BE2C (cell line): ENCODE measurements around the gene ADAMTS17.

ENCODE experiments used
- DNase-seq: peaks from one replicate; pipeline ENCODE4 v3.0.0-alpha.2; 2020
- H3K27me3 ChIP-seq: fragments of 250-450 bp; sonication (Bioruptor Pico); 2 replicates; pipeline ENCODE4 v1.5.1; 2020; ENCODE audit warnings: mild to moderate bottlenecking
- H3K36me3 ChIP-seq: fragments of 250-450 bp; sonication (Bioruptor Pico); 2 replicates; pipeline ENCODE4 v1.5.1; 2020; ENCODE audit warnings: mild to moderate bottlenecking
- H3K4me1 ChIP-seq: fragments of 250-450 bp; sonication (Bioruptor Pico); 2 replicates; pipeline ENCODE4 v1.5.1; 2020
- H3K4me3 ChIP-seq: 2 replicates; pipeline ENCODE4 v1.5.1; 2011; ENCODE audit warnings: low read depth, low read length
- H3K9me3 ChIP-seq: fragments of 250-450 bp; sonication (Bioruptor Pico); 2 replicates; pipeline ENCODE4 v1.5.1; 2020
- CTCF ChIP-seq: IDR thresholded peaks from 2 replicates; pipeline ENCODE4 v1.5.1; 2012; ENCODE audit warnings: mild to moderate bottlenecking, low read depth, low read length

ADAMTS17 gene

GRCh38 chr15:100224206-100225185 lies 117.3 kb downstream of the ADAMTS17 start:
- H3K27me3 ChIP-seq: no peaks in the 10 kb centered on the region
- no peaks in the 10 kb centered on the region; the same call in 1 of the 2 replicates for H3K4me1 ChIP-seq
- no peak overlapping the region for H3K4me3 ChIP-seq
- DNase-seq: no peak
- no peaks in the 10 kb centered on the region for H3K36me3 ChIP-seq
- H3K9me3 ChIP-seq: no peaks in the 10 kb centered on the region
- TF ChIP-seq CTCF: no peak

- Histone ChIP-seq H3K27me3 (no peaks in the 10 kb centered on the region), H3K4me3 (no peak overlapping the region), H3K36me3 (no peaks in the 10 kb centered on the region), H3K4me1 (no peaks in the 10 kb centered on the region; the same call in 1 of the 2 replicates), H3K9me3 (no peaks in the 10 kb centered on the region)
- no peak for TF ChIP-seq CTCF
- no peak for DNase-seq
Measured at GRCh38 chr15:100222349-100222715, 119.4 kb downstream of the ADAMTS17 start.

- Histone ChIP-seq H3K36me3 (no peaks in the 10 kb centered on the region), H3K9me3 (no peaks in the 10 kb centered on the region), H3K4me3 (no peak overlapping the region), H3K4me1 (no peaks in the 10 kb centered on the region; the same call in 1 of the 2 replicates), H3K27me3 (no peaks in the 10 kb centered on the region)
- TF ChIP-seq CTCF: no peak
- DNase-seq: no peak
Measured at GRCh38 chr15:100221471-100222348, 120.1 kb downstream of the ADAMTS17 start.

DNA sequence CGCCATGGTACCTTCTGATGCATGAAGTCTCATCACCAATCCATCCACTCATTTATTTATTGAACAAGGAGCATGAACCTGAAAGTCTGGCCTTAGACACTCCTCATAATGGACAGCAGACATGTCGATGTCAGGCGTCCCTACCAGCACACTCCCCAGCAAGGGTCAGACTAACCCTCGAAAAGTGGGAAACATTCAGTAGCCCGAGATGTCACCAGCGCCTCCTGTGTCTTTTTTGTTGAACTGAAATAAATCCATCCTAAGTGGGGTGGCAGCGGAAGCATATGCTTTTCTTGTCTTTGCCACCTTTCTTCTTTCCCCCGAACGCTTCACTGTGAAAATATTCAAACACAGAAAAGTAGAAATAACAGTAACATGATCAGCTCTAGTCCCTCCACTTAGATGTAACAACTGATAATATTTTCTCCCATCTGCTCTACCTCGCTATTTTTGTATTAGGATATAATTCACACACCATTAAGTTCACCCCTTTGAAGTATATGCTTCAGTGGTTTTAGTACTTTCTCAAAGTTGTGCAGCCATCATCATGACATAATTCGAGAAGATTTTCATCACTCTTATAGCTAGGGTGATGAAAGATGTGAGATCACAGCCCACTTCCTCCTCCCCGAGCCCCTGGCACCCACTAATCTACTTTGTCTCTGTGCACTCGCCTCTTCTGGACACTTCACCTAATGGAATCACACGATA lies 121.6 kb downstream of the ADAMTS17 start:
- H3K27me3 ChIP-seq: no peaks in the 10 kb centered on the region
- no peak for DNase-seq
- H3K36me3 ChIP-seq: no peaks in the 10 kb centered on the region
- H3K4me3 ChIP-seq: no peak overlapping the region
- H3K9me3 ChIP-seq: no peaks in the 10 kb centered on the region
- H3K4me1 ChIP-seq: no peaks in the 10 kb centered on the region
- no peak; the same call in 1 of the 2 replicates for TF ChIP-seq CTCF

GRCh38 chr15:100218434-100218833 lies 123.3 kb downstream of the ADAMTS17 start:
- TF ChIP-seq CTCF: no peak
- Histone ChIP-seq H3K4me1 (no peaks in the 10 kb centered on the region), H3K9me3 (no peaks in the 10 kb centered on the region), H3K27me3 (no peaks in the 10 kb centered on the region), H3K4me3 (no peak overlapping the region), H3K36me3 (no peaks in the 10 kb centered on the region)
- DNase-seq: no peak
